Mammary epithelial cell (primary cell): Measurements from ENCODE around the gene GRK4.

Experiments used
- EZH2 ChIP-seq: IDR thresholded peaks from 2 replicates; pipeline ENCODE4 v1.6.1; 2012; ENCODE audit warnings: low read length, inconsistent platforms, borderline replicate concordance
- TF ChIP-seq, protein P1 (sequence below), 2 donors: IDR thresholded peaks in 1 of 2; conservative IDR thresholded peaks in 1 of 2; 2 replicates each; pipeline ENCODE4 v1.5.1; 2011 to 2012; ENCODE audit warnings: inconsistent platforms in 2 of 2, low read length in 2 of 2, mild to moderate bottlenecking in 2 of 2, control low read depth in 1 of 2, low read depth in 1 of 2; ENCODE audit not compliant: insufficient read depth in 1 of 2; ENCODE audit errors: extremely low read depth in 1 of 2

DNA sequence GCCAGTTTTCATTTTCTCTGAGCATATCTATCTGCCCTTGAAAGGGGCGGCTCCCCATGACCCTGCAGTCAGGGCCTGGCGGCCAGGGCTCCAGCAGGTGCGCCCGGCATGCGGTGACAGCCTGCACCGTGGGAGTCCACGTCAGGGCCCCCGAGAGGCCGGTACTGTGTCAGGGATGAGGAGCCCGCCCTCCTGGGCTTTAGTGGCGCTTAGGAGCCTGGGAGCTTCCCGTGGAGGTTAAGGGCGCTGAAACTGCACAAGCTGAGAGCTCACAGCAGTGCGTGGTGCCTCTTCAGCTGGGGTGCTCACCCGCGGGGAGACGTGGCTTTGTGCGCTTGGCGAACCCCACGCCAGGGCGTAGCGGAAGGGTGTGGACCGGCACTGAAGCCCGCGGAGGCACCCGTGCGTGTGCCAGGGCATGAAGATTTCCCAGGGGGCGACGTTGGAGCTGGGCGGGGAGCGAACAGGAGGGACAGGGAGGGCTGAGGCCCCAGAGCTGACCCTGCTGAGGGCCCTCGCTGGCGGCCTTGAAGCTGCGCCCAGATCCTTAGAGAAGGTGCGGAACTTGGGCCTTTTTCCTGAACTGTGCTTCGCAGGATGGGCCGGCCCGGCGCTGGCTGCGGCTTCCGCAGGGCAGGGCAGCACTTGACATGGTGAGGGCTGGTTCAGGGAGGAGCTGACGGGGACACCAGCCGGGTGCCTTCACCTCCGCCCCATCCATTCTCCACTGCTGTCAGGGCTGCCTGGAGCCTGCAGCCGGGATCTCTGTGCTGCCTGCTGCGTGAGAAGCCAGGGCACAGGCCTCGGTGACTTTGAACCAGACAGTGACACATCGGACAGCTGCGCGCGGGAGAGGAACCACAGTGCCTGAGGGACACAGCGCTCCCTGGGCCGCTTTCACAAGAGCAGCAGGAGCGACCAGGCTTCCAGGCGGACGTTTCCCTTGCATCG lies 78.1 kb downstream of the GRK4 start:
- TF ChIP-seq, protein P1, sequence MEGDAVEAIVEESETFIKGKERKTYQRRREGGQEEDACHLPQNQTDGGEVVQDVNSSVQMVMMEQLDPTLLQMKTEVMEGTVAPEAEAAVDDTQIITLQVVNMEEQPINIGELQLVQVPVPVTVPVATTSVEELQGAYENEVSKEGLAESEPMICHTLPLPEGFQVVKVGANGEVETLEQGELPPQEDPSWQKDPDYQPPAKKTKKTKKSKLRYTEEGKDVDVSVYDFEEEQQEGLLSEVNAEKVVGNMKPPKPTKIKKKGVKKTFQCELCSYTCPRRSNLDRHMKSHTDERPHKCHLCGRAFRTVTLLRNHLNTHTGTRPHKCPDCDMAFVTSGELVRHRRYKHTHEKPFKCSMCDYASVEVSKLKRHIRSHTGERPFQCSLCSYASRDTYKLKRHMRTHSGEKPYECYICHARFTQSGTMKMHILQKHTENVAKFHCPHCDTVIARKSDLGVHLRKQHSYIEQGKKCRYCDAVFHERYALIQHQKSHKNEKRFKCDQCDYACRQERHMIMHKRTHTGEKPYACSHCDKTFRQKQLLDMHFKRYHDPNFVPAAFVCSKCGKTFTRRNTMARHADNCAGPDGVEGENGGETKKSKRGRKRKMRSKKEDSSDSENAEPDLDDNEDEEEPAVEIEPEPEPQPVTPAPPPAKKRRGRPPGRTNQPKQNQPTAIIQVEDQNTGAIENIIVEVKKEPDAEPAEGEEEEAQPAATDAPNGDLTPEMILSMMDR (conservative IDR thresholded peaks at IDR 0.05 in 1 of 2, IDR thresholded peaks at IDR 0.05 in 1 of 2; ENCODE audit: extremely low read depth in 1 of 2, insufficient read depth in 1 of 2, low read depth in 1 of 2, low read length in 2 of 2) = no peak
- TF ChIP-seq EZH2 = no peak
